Natural killer cell (primary cell): Measurements from ENCODE around the gene SERPINF2. TPM values are rescaled to one million over a fixed set of nuclear protein-coding genes. Genes with fewer than 3 reads are reported as not detected.

ENCODE experiments used
- ATAC-seq, 3 donors: fragments of 150-1000 bp in 2 of 3; fragments of 200-7000 bp in 1 of 3; cut with Tn5 transposase; 1 replicate in 1 of 3; 2 replicates in 2 of 3; pipeline ENCODE4 v1.10.0; 2021; ENCODE audit warnings: mild to moderate bottlenecking in 2 of 3, moderate library complexity in 2 of 3
- DNase-seq, 2 donors: peaks; one replicate each; pipeline versions ENCODE4 v3.0.0 to v3.0.0-alpha.2; 2013 to 2021; ENCODE audit warnings: mixed read lengths in 1 of 2
- H3K27ac ChIP-seq: one replicate; pipeline ENCODE4 v1.5.1; 2013; ENCODE audit warnings: mild to moderate bottlenecking, low read length
- H3K27me3 ChIP-seq: one replicate; pipeline ENCODE4 v1.6.1; 2013; ENCODE audit warnings: low read length; ENCODE audit not compliant: control insufficient read depth, insufficient read depth
- H3K36me3 ChIP-seq: one replicate; pipeline ENCODE4 v1.6.1; 2013; ENCODE audit warnings: low read length; ENCODE audit not compliant: control insufficient read depth, insufficient read depth
- H3K4me1 ChIP-seq: one replicate; pipeline ENCODE4 v1.6.1; 2013; ENCODE audit warnings: low read length; ENCODE audit not compliant: control insufficient read depth, insufficient read depth
- H3K4me3 ChIP-seq: one replicate; pipeline ENCODE4 v1.5.1; 2013; ENCODE audit warnings: low read length
- H3K9me3 ChIP-seq: one replicate; pipeline ENCODE4 v1.6.1; 2013; ENCODE audit warnings: low read length; ENCODE audit not compliant: control insufficient read depth, insufficient read depth
- H3K27ac Mint-ChIP-seq, 2 donors: one replicate each; pipeline ENCODE4 v1.8.0; 2022; ENCODE audit warnings: mild to moderate bottlenecking in 2 of 2, mixed read lengths in 2 of 2, moderate library complexity in 1 of 2
- H3K27me3 Mint-ChIP-seq, 2 donors: one replicate each; pipeline ENCODE4 v1.8.0; 2022; ENCODE audit warnings: low read depth in 2 of 2, mixed read lengths in 2 of 2
- H3K36me3 Mint-ChIP-seq: one replicate; pipeline ENCODE4 v1.8.0; 2022; ENCODE audit warnings: mixed read lengths
- H3K4me1 Mint-ChIP-seq, 2 donors: one replicate each; pipeline ENCODE4 v1.8.0; 2022; ENCODE audit warnings: mixed read lengths in 2 of 2
- H3K4me3 Mint-ChIP-seq: one replicate; pipeline ENCODE4 v1.8.0; 2022; ENCODE audit warnings: mild to moderate bottlenecking, moderate library complexity, mixed read lengths
- H3K9me3 Mint-ChIP-seq, 2 donors: one replicate each; pipeline ENCODE4 v1.8.0; 2022; ENCODE audit warnings: mixed read lengths in 2 of 2
- CTCF ChIP-seq: fragments of 200-600 bp; IDR thresholded peaks from one replicate; pipeline ENCODE4 v1.8.0; 2022; ENCODE audit warnings: antibody characterized with exemption
- WGBS: methylation state at CpG from one replicate; pipeline ENCODE4 v1.1.7; 2013; ENCODE audit warnings: missing lambda C conversion rate; ENCODE audit not compliant: insufficient coverage; 5-methylcytosine and 5-hydroxymethylcytosine counted together
- intact Hi-C: fragments of 100-400 bp; cut with micrococcal nuclease; formaldehyde crosslinking; loops from one replicate; pipeline ENCODE4 v1.14.2; 2022
- total RNA-seq, 4 donors: library from RNA; stranded (reverse); fragments of 120-200 nt in 1 of 4; gene quantifications; one replicate each; pipeline versions ENCODE4 v1.2.3 to v1.2.4, GENCODE V29; 2013 to 2022

SERPINF2 gene
- total RNA-seq, 3 donors from 2014 or later (not counting 1 experiment from before 2014, with no cell fraction given): 0.47 to 0.84 (median 0.48) TPM

- no peak overlapping the region for H3K27ac Mint-ChIP-seq
- 89% methylated on average over 16 of the region's 16 CpGs for WGBS
- intact Hi-C loops: no loop called here
These were observed 44.7 kb downstream of the SERPINF2 start for GRCh38 chr17:1787301-1787902.

GRCh38 chr17:1789936-1790335, 47.3 kb downstream of the SERPINF2 start:
- H3K4me3 Mint-ChIP-seq: no peak overlapping the region
- no peaks in the 10 kb centered on the region for H3K27me3 ChIP-seq
- TF ChIP-seq CTCF: no peak
- 93% methylated on average over 3 of the region's 5 CpGs for WGBS
- intact Hi-C loops: no loop called here
- H3K27ac Mint-ChIP-seq: no peak overlapping the region
- H3K9me3 Mint-ChIP-seq: no peaks in the 10 kb centered on the region
- ATAC-seq: no peak
- no peak overlapping the region for H3K27ac ChIP-seq
- peaks cover 16% of the 10 kb centered on the region for H3K36me3 ChIP-seq
- H3K4me1 ChIP-seq: no peaks in the 10 kb centered on the region
- peaks cover 1 to 6% of the 10 kb centered on the region in 2 donors for H3K4me1 Mint-ChIP-seq
- no peaks in the 10 kb centered on the region for H3K36me3 Mint-ChIP-seq
- no peak overlapping the region for H3K4me3 ChIP-seq
- H3K9me3 ChIP-seq: no peaks in the 10 kb centered on the region
- no peaks in the 10 kb centered on the region for H3K27me3 Mint-ChIP-seq
- DNase-seq: no peak

More at GRCh38 chr17:1787301-1787902, 44.7 kb downstream of the SERPINF2 start:
- H3K9me3 Mint-ChIP-seq: no peaks in the 10 kb centered on the region
- H3K4me3 ChIP-seq: no peak overlapping the region
- peaks cover 26% of the 10 kb centered on the region for H3K36me3 ChIP-seq
- no peak overlapping the region for H3K4me3 Mint-ChIP-seq
- ATAC-seq: no peak
- DNase-seq: no peak
- H3K27me3 Mint-ChIP-seq: no peaks in the 10 kb centered on the region
- H3K27ac ChIP-seq: no peak overlapping the region
- TF ChIP-seq CTCF: no peak
- no peaks in the 10 kb centered on the region for H3K9me3 ChIP-seq
- no peaks in the 10 kb centered on the region for H3K27me3 ChIP-seq
- peaks cover 6% of the 10 kb centered on the region for H3K36me3 Mint-ChIP-seq
- H3K4me1 ChIP-seq: peaks cover 17% of the 10 kb centered on the region
- H3K4me1 Mint-ChIP-seq: peaks cover 0 to 4% of the 10 kb centered on the region in 2 donors

GRCh38 chr17:1792495-1793446, 50.1 kb downstream of the SERPINF2 start:
- Mint-ChIP-seq H3K4me3 (no peak overlapping the region), H3K36me3 (no peaks in the 10 kb centered on the region), H3K27me3 (no peaks in the 10 kb centered on the region), H3K9me3 (no peaks in the 10 kb centered on the region), H3K27ac (no peak overlapping the region), H3K4me1 (peaks cover 15 to 16% of the 10 kb centered on the region in 2 donors)
- intact Hi-C loops: no loop called here
- no peaks in the 10 kb centered on the region for H3K4me1 ChIP-seq
- H3K27ac ChIP-seq: no peak overlapping the region
- 97% methylated on average over 22 of the region's 23 CpGs for whole genome bisulfite sequencing
- H3K36me3 ChIP-seq: peaks cover 3% of the 10 kb centered on the region
- H3K4me3 ChIP-seq: no peak overlapping the region
- DNase-seq (no peak), ATAC-seq (no peak)
- no peaks in the 10 kb centered on the region for H3K9me3 ChIP-seq
- H3K27me3 ChIP-seq: no peaks in the 10 kb centered on the region
- no peak for TF ChIP-seq CTCF
